ENCODE data around the gene SORCS1. TPM values are rescaled to one million over a fixed set of nuclear protein-coding genes. Genes with fewer than 3 reads are reported as not detected.

Gene SORCS1
- total and polyA plus RNA-seq, 2 experiments from 2014 or later, result 2.9 to 8.9 TPM

GRCh38 chr10:107010531-107010930 lies 154.0 kb downstream of the SORCS1 start (continued):
- TF ChIP-seq ETS1 (IDR thresholded peaks at IDR 0.05) (no peak), STAT1 (IDR thresholded peaks at IDR 0.05; ENCODE audit: unreplicated experiment) (no peak), CREB1 (CRISPR knock-in tag; IDR thresholded peaks at IDR 0.05; ENCODE audit: low read depth) (no peak), REST (IDR thresholded peaks at IDR 0.05; ENCODE audit: unreplicated experiment) (no peak), POLR2AphosphoS5 (IDR thresholded peaks at IDR 0.05; ENCODE audit: low read depth) (no peak), JUNB (IDR thresholded peaks at IDR 0.05; ENCODE audit: unreplicated experiment) (no peak)

- ATAC-seq, result no peak
- Mint-ChIP-seq H3K36me3 (ENCODE audit: low read depth) (no peaks in the 10 kb centered on the region), H3K27me3 (ENCODE audit: insufficient read depth, low read depth, poor library complexity) (no peaks in the 10 kb centered on the region), H3K4me3 (no peak overlapping the region), H3K4me1 (no peaks in the 10 kb centered on the region), H3K27ac (no peak overlapping the region), H3K9me3 (no peaks in the 10 kb centered on the region)
- no peak overlapping the region for H3K4me2 ChIP-seq
- H3F3A ChIP-seq (replicated peaks; ENCODE audit: low read depth), result no peaks in the 10 kb centered on the region
- no peaks in the 10 kb centered on the region for H3K79me2 ChIP-seq (replicated peaks; ENCODE audit: insufficient read depth)
- no peaks in the 10 kb centered on the region for H3K4me1 ChIP-seq (ENCODE audit: insufficient read depth)
- H3K4me3 ChIP-seq, result no peak overlapping the region
- no peak for DNase-seq (ENCODE audit: low spot score)
- TF ChIP-seq ZNF331 (CRISPR knock-in tag; IDR thresholded peaks at IDR 0.05; ENCODE audit: low read depth) (no peak), EZH2 (IDR thresholded peaks at IDR 0.05; ENCODE audit: low read depth, unreplicated experiment) (no peak), NANOG (IDR thresholded peaks at IDR 0.05; ENCODE audit: borderline replicate concordance) (no peak), JUNB (IDR thresholded peaks at IDR 0.05; ENCODE audit: unreplicated experiment) (no peak), STAT1 (IDR thresholded peaks at IDR 0.05; ENCODE audit: unreplicated experiment) (no peak), EZH2phosphoT487 (IDR thresholded peaks at IDR 0.05; ENCODE audit: unreplicated experiment) (no peak), CTCF (conservative IDR thresholded peaks at IDR 0.05; ENCODE audit: low read depth in 2 of 2) (no peak), CREB1 (CRISPR knock-in tag; IDR thresholded peaks at IDR 0.05; ENCODE audit: low read depth) (no peak)
- H3K27ac ChIP-seq (ENCODE audit: low read depth), result no peak overlapping the region
- H3K27me3 ChIP-seq (ENCODE audit: insufficient read depth), result no peaks in the 10 kb centered on the region
- H3K9me2 ChIP-seq (ENCODE audit: insufficient read depth), result 0 out of 2 replicates have a peak, but pooled peaks cover 4% of the 10 kb centered on the region
- no peaks in the 10 kb centered on the region for H3K36me3 ChIP-seq (ENCODE audit: insufficient read depth)
- H2AFZ ChIP-seq, result no peak overlapping the region
- H4K20me1 ChIP-seq (replicated peaks; ENCODE audit: insufficient read depth), result no peaks in the 10 kb centered on the region
These were observed 160.1 kb downstream of the SORCS1 start for GRCh38 chr10:107004362-107004761.

Measured in GM23338 (cell line).